LNCAP (cell line): ENCODE data around the gene PIK3CA.

Experiments
- CTCF ChIP-seq: fragments of 450-650 bp; IDR thresholded peaks from 2 replicates; pipeline ENCODE4 v1.5.1; 2017; ENCODE audit warnings: mild to moderate bottlenecking

PIK3CA gene

GRCh38 chr3:179265092-179265491 is 116.9 kb downstream of the PIK3CA start:
- TF ChIP-seq CTCF: no peak

DNA sequence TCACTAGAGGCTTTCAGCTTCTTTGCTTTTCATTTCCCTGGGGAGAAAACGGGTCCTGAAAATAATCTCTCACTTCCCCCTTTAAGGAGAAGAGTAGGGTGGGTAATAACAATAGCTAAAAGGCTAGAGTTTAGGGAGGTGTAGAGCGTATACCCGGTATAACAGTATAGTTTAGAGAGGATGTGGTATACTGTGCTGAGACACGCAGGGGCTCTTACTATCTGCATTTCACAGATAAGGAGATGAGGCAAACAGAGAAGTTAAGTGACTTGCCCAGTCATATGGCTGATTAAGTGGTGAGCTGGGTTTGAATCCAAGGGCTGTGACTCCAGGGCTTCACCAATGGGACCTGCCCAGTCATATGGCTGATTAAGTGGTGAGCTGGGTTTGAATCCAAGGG is 117.7 kb downstream of the PIK3CA start:
- no peak for TF ChIP-seq CTCF

DNA sequence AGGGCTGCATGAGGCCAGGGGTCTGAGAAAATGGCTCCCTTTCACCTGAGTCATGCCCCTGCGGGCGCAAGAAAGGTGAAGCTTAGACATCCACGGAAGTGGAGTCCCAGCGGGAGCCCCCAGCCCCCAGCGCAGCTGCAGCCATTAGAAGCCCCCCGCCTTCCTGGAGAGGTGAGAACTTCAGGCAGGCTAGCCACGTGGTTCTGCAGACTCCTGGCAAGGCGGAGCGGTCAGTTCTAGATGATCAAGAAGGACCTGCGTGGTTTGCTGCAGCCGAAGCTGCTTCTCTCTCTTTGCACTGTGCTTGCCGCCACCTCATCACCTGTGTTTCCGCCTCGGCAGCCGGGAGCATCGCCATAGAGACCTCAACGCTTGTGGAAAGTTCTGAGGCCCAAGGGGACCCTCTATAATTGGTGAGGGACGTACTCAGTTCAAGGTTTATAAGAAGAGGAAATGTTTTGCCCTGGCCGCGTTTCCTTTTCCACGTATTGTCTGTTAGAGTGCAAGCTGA is 118.6 kb downstream of the PIK3CA start:
- TF ChIP-seq CTCF: no peak

DNA sequence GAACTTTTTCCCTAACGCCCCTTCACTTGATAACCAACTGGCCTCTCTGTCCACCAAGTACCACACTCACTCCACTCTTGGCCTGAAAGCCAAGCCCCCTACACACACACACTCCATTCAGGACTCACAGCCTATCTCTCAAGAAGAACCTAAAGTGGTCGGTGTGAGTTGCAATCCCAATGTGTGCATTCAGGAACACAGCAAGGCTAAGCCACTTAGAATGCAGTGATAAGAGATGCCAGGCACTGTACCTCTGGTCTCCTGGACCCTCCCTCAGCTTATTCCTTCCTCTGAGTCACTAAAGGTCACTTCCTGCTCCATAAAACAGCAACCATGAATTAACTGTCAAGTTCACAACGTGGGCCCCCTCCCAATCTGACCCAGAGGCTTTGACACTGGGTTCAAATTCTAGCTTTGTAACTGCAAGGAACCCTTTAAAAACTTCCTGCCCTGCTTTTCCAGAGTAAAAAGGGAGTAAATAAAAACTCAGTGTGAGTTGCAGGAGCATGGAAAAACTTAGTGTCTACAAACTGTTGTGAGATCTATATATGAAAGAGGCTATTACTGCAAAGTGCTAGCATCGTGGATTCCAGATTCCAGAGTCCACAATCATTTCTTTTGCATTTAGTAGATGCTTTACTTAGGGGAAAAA is 120.4 kb downstream of the PIK3CA start:
- no peak for TF ChIP-seq CTCF

DNA sequence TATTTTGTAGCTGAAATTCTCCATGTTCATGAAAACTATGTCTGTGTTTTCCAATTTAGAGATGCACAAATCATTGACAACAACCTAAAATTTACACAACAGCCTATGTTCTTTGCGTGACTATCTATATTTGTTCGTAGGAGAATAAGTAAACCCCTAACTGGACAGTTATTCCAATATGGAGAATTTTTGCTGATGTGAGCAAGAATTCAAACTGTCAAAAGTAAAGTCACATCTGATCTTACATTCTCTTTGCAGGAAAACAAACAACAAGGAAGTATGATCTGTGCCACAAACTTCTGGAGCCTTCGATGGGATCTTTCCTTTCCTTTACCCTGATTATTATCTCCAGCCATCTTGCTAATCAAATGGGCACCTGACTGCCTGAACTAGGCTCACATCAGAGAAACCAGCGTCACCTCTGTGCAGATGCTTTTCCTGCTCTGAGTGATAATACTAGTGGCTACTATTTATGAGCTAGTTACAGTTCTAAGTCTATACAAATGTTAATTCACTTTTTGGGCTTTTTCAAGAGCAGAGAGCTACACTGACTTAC is 121.1 kb downstream of the PIK3CA start:
- no peak for TF ChIP-seq CTCF

DNA sequence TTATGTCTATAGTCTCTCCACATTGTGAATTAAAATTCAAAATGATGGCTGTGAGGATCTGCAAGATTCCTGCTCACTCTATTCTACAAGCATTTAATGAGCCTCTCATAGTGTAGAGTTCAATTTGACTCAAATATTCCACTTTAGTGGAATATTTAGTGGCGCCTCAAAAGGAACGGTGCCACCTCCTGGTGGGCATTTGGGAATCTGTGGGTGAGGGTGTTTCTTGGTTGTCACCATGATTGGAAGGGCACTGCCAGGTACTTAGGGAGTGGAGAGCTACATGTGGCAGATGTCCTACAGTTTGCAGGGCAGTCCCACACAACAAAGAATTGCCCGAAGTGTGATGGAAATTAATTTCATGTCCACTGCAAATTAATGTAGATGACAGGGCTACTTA is 124.2 kb downstream of the PIK3CA start:
- TF ChIP-seq CTCF: no peak

DNA sequence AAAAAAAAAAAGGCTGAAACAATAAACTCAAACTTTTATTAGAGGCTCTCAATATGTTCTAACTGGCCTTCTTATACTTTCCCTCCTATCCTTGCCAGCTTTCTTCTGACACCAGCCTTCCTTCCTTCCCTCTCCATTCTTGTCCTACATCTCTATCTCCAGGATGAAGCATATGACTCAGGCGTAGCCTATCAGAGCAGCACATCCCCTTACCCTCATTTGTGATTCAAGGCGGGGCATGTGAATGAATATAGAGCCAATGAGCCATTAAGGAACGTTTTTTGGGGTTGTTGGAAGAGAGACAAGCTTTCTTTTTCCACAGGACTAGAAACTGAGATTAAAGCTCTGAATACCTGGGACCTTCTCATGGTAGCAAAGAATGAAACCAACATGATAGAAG is 127.8 kb downstream of the PIK3CA start:
- TF ChIP-seq CTCF: no peak

GRCh38 chr3:179276743-179277142 is 128.6 kb downstream of the PIK3CA start:
- no peak for TF ChIP-seq CTCF
